ENCODE measurements around the gene FBXW2.

- TF ChIP-seq EZH2 (IDR thresholded peaks at IDR 0.05) (no peak), POLR2AphosphoS5 (IDR thresholded peaks at IDR 0.05; ENCODE audit: borderline replicate concordance, low read depth, low read length) (no peak)
These were observed 84.5 kb downstream of the FBXW2 start for GRCh38 chr9:120708526-120709224.
